GF-D8 (cell line): ENCODE data around the gene OTUD3.
"Not testable (repeated sequence)": the region's sequence is repeated elsewhere in the genome, so short reads cannot be mapped to it uniquely, and the experiment has no call there.

ENCODE experiments used
- DNase-seq: peaks from one replicate; lab custom pipeline; 2025; lab: John Stamatoyannopoulos, UW

The OTUD3 gene, protein sequence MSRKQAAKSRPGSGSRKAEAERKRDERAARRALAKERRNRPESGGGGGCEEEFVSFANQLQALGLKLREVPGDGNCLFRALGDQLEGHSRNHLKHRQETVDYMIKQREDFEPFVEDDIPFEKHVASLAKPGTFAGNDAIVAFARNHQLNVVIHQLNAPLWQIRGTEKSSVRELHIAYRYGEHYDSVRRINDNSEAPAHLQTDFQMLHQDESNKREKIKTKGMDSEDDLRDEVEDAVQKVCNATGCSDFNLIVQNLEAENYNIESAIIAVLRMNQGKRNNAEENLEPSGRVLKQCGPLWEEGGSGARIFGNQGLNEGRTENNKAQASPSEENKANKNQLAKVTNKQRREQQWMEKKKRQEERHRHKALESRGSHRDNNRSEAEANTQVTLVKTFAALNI

DNA sequence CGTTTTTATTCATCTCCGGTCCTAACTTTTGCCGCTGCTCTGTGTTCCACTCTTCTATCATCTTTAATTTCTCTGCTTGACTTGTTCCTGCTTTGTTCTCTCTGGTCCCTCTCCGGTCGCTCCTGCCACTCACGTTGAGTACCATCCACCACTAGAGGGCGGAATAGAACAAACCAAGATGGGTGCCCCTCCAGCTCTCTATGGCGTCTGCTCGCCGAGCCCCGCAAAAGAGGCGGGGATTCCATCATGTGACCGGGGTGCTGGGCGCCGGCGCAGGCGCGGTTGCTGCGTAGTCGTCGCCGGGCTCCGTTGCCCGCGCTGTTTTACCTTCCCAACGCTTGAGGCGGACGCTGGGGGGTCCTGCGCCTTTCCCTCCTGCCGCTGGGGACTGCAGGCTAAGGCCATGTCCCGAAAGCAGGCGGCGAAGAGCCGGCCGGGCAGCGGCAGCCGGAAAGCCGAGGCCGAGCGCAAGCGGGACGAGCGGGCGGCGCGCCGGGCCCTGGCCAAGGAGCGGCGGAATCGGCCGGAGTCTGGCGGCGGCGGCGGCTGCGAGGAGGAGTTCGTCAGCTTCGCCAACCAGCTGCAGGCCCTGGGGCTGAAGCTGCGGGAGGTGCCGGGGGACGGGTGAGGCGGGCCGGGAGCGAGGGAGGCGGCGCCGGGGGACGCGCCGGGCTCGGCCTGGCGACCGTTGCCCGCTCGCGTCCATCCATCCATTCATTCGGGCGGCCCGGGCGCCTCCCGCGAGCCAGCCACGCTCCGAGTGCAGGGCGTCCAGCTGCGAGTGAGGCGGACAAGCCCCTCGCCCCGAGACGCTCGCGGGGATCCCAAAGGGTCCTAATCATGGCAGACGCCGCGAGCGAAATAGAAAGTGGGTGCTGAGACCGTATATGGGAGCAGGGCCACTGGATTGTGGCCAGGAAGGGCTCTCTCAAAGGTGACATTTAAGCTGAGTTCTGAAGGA lies at the start of gene OTUD3:
TSS of gene OTUD3 (plus strand) at position 285 of the 961 bp plus-strand sequence. CDS start at position 404, 119 bp downstream.
- peak; percentile 90 for DNase-seq

DNA sequence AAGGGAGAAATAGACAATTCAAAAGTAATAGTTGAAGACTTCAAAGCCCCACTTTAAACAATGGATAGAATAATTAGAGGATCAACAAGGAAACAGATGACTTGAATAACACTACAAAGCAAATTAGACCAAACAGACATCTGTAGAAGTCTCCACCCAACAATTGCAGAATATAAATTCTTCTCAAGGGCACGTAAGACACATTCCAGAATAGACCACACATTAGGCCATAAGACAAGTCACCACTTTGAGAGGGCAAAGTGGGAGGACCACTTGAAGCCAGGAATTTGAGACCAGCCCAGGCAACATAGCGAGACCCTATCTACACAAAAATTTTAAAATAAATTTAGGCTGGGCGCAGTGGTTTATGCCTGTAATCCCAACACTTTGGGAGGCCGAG lies 46.6 kb upstream of the OTUD3 start:
- DNase-seq = no peak

DNA sequence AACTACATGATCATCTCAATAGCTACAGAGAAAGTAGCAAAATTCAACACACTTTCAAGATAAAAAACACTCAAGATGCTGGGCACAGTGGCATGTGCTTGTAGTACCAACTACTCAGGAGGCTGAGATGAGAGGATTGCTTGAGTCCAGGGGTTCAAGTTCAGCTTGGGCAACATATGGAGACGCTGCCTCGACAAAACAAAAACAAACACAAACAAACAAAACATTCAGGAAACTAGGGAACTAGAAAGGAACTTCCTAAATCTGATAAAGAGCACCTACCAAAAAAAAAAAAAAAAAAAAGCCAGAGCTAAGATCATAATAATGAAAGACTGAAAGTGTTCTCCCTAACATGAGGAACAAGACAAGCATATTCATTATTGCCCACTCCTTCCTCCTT lies 44.3 kb upstream of the OTUD3 start:
- no peak for DNase-seq

DNA sequence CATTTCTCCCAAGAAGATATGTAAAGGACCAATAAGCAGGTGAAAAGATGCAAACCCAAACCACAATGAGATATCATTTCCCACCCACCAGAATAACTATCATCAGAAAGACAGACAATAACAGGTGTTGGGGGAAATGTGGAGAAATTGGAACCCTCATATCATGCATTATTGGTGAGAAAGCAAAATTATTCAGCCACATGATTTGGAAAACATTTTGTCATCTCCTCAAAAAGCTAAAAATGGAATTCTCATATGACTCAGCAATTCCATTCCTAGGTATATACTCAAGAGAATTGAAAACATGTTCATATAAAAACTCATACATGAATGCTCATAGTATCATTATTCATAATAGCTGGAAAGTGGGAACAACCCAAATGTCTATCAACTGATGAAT lies 42.0 kb upstream of the OTUD3 start:
- no peak for DNase-seq

DNA sequence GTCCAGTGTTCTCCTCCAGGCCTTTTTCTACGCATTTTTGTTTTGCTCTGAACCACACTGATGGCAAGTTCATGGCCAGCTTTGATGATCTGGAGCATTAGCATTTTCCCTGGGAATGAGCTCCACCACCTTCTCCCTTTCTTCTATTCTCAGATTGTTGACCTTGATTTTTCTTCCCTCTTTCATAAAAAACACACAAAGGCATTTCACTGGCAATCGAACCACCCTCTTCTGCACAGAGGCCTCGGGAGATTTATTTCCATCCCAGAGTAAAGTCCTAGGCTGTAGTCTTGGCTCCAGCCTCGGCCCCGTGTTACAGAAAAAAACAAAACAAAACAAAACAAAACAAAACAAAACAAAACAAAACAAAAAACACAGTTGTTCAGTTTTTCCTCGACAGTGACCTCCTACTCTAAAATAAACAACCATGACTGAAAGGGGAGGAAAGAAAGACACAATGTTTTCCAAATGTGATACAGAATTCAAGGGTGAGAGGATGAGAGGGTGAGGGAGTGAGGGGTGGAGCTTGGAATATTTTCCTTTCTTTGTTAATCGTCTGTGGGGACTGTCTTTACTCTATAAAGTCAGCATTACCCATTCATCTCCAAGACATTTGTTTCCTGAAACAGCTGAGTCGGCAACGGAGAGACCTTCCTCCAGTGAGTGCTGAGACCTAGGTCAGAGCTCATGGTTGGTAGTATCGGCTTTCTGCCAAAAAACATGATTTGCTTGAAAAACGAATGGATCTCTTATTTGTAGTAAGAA lies 37.3 kb upstream of the OTUD3 start:
- no peak for DNase-seq

DNA sequence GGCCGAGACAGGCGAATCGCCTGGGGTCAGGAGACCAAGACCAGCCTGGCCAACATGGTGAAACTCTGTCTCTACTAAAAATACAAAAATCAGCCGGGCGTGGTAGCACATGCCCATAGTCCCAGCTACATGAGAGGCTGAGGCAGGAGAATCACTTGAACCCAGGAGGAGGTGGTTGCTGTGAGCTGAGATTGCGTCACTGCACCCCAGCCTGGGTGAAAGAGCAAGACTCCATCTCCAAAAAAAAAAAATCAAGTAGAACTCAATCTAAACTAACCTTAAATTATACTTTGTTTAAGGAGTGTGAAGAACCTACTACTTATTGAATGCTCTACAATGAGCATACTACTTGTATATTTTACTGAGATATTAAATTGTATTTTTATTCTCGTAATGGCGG lies 36.6 kb upstream of the OTUD3 start:
- no peak for DNase-seq

DNA sequence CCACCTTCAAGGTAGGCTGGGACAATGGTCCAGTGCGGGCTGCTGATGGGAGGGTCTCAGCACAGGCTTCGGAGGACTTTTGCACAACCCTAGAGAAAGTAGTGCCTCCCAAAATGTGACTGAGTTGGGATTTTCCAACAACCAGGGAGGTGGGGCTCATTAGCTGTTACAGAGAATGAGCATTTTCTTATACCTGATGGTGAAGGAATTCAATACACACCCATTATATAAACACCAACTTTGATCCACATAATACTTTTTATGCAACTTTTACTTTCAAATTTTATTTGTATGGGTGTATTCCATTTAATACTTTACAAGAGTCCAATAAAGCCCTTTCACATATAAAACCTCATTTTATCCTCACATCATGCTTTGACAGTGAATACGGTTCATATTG lies 35.9 kb upstream of the OTUD3 start:
- DNase-seq = no peak

DNA sequence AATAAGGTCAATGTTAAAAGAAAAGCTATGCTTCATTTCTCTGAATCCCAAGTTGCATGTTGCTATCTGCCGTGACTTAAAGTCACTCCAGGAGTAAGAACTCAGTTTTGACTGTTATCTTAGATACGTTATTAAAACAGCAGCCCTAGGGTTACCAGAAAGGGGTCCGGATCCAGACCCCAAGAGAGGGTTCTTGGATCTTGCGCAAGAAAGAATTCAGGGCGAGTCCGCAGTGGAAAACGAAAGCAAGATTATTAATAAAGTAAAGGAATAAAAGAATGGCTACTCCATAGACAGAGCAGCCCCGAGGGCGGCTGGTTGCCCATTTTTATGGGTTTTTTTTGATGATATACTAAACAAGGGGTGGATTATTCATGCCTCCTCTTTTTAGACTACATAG lies 34.9 kb upstream of the OTUD3 start:
- not testable (repeated sequence) for DNase-seq

DNA sequence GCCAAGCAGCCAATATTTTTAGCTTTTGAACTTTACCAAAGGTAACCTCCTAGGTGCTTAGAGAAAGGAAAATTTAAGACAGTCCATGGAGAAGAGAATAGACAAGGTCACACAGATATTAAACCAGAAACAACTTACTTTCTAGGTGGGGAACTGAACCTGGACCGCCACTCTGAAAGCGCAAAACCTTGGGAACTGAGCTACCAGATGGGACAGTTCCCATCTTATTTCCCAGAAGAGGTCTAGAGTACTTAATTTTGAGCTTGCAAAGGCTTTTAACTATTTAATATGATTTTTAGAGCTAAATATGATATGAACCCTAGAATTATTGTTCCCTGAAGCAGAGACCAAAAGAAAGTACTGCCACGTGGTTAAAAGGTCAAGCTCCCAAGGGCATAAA lies 32.9 kb upstream of the OTUD3 start:
- DNase-seq = not testable (repeated sequence)

DNA sequence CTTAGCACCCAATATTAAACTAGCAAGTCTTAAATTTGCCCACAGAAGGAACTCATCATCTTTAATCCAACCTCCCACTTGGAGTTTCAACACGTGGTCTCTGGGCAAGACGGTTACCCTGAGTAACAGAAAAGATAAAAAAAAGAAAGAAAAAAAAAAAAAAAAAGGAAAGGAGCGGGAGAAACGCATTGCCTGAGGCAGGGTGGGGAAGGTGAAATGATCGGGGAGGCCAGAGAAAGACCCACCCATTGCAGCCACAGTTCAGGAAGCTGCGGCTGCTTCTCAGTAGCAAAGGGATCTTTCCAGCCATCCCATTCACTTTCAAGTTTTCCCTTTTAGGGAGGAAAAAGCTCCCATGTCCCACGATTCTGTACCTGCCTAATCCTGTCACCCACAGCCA lies 32.0 kb upstream of the OTUD3 start:
- DNase-seq = no peak

DNA sequence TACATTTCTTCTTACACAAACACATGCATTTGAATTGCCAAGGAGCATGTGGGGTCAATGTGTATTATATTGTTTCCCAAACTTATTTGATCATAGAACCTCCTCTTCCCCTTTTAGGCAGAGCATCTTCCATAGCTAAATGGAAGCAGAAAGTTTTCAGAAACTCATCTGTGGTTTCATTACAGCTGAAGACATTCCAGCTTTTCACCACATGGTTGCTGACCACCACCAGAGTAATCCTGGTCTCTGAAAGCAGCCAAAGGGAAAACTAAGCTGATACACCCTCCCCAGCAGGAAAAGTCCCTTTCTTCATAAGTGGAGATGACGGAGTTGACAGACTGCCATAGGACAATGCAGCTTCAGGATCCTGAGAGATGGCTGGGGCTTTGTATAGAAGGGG lies 30.2 kb upstream of the OTUD3 start:
- no peak for DNase-seq

DNA sequence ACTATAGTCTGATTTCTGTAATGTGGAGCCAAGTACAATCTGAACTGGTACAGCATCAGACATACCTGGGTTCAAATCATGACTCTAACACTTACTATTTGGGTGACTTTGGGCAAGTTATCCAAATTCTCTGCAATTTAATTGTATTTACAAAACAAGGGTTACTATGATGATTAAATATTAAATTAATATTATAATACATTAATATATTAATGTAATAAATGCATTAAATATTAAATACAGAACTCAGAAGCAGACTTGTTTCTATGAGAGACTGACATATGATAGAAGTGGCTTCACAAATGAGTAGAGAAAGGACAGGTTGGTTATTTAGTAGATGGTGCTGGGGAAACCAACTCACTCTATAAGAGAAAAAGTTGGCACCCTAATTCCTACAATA lies 27.3 kb upstream of the OTUD3 start:
- no peak for DNase-seq

DNA sequence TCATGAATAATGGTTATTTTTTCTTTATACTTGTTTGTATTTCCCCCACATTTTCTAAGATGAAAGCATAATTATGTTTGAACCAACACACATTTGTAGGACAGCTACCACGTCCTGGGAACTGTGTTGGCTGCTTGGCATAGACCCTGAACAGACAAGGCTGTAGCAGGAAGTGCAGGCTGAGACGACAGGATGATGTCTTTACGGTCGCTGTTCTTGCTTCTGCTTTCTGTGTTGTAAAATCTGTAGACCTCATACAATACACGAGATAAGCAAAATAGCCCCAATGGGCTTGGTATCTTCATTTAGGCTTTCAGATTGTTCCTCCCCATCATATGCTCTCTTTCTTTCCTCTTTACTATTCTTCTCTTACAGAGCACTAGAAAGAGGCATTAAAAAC lies 23.3 kb upstream of the OTUD3 start:
- DNase-seq = no peak

DNA sequence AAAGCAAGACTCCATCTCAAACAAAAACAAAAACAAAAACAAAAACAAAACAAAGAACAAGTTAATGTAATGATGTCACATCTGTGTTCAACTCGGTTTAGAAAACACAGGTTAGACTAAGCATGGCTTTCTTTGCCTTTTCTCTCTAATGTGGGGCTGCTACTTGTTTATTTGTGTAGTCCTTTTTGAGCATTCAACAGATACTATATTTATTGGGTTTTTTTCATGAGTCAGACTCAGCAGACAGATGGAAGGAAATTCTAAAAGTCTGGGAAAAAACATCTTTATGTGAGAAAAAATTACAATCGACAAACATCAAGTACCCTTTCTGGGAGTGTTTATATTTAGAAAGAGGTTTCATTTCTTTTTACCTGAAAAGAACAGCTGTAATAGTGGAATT lies 22.3 kb upstream of the OTUD3 start:
- DNase-seq = no peak

DNA sequence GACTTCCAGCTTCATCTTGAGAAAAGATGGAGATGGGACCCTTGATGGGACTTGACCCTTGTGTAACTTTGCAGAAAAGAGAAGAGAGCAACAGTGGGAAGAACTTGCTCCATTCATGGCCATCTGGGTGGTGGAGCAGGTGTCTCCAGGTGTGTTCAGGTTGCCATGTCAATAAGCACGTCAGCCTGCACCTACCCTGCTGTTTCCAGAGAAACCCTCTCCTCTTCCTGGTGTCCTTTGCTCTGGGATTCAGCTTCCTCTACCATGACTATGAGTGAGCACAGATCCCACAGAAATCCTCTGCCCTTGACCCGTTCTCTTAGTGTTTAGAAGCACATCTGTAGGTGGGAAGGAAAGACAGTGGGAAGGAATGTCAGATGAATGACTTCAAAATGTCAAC lies 21.8 kb upstream of the OTUD3 start:
- DNase-seq = no peak

DNA sequence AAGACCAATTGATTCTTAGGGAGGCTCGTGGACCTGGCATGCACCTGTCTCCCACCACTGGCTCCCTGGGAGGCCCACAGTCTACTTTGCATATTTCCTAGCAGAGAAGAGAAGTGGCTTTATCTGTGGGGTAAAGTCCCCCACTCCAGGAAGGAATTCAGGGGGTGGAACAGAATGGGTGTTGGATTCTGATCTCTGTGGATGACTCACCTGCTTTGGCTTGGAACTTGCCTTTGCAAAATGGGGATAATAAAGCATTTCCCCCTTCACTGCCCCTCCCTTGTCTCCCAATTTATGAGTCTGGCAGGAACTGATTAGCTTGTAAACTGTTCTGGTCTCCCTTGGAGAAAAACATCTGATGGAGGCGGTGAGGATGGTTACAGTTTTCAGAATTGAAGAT lies 21.2 kb upstream of the OTUD3 start:
- DNase-seq = no peak

DNA sequence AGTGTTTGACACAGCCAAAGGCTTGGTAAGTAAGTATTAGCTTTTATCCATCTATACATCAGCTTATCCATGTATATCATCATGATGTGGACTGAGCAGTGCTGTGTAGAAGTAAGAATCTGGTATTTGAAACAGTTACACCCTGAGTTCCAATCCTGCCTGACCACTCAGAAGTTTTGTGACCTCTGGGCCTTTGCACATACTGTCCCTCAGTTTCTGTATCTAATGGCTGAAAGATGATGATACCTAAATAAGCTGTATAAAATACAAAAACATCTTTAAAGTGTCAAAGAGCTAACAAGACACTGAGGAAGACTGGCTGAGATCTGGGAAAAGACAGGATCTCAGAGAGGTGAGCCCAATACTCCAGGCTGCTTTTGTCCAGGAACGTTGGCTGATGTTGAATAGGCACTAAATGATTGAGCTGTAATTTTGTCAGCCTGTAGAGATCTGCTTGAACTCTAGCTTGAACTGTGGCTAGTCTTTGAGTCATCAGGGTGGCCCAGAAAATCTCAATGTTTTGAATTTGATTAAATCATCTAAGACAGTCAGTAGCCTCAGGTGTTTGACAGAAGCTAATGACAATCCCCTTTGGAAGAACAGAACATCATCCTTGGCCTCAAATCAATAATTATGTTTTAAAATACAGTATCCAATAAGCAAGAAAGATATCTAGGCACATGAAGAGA lies 20.2 kb upstream of the OTUD3 start:
- no peak for DNase-seq

DNA sequence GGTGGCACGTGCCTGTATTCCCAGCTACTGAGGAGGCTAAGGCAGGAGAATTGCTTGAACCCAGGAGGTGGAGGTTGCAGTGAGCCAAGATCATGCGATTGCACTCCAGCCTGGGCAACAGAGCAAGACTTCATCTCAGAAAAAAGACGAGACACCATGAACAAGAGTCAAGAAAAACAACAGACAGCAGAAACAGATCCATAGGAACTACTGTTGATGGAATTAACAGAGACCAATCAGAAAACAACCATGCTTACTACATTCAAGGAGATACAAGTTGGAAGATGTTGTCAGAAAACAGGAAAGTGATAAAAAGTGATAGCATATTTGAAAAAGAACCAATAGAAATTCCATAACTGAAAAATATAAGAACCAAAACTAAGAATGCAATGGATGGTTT lies 19.3 kb upstream of the OTUD3 start:
- DNase-seq = no peak

DNA sequence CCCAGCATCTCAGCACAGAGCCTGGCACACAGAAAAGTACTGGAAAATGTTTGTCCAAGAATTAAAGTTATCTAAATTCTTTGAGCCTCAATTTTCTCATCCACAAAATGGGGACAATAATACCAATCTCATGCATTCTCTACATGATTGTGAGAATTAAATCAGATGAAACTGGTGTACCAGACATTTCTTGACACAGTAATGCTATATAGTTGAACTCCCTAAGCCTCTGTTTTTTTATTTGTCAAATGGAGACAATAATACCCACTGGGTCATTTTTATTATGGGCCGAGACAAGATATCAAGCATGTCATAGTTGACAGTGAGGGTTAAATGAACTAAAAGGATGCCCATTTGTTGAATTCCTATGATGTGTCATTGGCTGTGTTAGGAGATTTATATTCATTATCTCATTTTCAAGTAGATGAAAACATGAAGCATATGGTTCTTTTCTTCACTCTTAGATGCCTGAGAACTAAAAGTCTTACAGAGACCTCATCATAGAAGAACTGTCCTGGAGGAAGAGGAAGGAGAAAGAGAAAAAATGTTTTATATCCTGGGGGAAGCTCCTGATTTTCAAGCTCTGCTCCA lies 17.5 kb upstream of the OTUD3 start:
- no peak for DNase-seq

DNA sequence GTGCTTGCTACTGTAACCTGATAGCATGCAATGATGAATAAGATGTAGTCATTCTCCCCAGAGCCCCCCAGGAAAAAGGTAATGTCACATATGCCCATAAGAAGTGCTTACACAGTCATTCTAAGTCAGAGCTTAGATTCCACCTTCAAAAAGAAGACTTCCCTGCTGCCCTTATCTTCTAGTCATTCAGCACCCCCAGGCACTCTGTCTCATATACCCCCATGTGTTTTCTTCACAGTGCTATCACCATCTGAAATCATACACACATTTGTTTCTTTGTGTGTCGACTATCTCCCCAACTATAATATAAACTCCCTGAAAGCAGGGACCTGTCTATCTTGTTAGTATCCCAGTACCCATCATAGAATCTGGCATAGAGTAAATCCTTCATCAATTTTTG lies 16.2 kb upstream of the OTUD3 start:
- DNase-seq = no peak

DNA sequence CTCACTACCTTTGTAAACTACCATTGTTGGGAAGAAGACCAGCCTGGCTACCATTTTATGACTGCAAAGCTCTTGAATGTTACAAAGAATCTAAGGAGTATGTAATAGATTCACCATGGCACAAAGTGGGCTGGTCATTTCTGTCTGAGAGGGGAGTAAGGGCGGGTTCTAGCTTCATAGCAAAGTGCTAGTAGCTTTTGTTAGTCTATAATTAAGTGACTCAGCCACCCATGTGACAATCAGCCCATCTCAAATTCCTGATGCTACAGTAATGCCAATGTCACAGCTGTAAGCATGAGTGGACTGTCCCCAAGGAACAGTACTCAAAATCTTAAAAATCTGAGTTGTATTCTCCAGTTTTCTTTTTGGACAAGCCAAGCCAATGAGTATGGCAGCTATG lies 15.4 kb upstream of the OTUD3 start:
- DNase-seq = no peak
